ENCODE results near the gene KCNH3.

The KCNH3 gene

GRCh38 chr12:49543221-49543913 lies 4.5 kb downstream of the KCNH3 start:
- in situ Hi-C loops (cut with MboI; ENCODE audit: low sequenced_read_pairs): no loop called here

GRCh38 chr12:49543914-49544815 lies 5.3 kb downstream of the KCNH3 start:
- in situ Hi-C loops (cut with MboI; ENCODE audit: low sequenced_read_pairs): no loop called here

- in situ Hi-C loops (cut with MboI; ENCODE audit: low sequenced_read_pairs): no loop called here
These were observed 7.0 kb downstream of the KCNH3 start for GRCh38 chr12:49545815-49546214.

GRCh38 chr12:49546481-49546880 lies 7.7 kb downstream of the KCNH3 start:
- in situ Hi-C loops (cut with MboI; ENCODE audit: low sequenced_read_pairs): no loop called here

GRCh38 chr12:49547090-49547690 lies 8.4 kb downstream of the KCNH3 start:
- in situ Hi-C loops (cut with MboI; ENCODE audit: low sequenced_read_pairs): no loop called here

- in situ Hi-C loops (cut with MboI; ENCODE audit: low sequenced_read_pairs): no loop called here
These were observed 9.6 kb downstream of the KCNH3 start for GRCh38 chr12:49548481-49548821.

- in situ Hi-C loops (cut with MboI; ENCODE audit: low sequenced_read_pairs): no loop called here
These were observed 10.2 kb downstream of the KCNH3 start for GRCh38 chr12:49548822-49549648.

GRCh38 chr12:49549735-49550692 lies 11.2 kb downstream of the KCNH3 start:
- in situ Hi-C loops (cut with MboI; ENCODE audit: low sequenced_read_pairs): no loop called here

GRCh38 chr12:49550693-49551252 lies 11.9 kb downstream of the KCNH3 start:
- in situ Hi-C loops (cut with MboI; ENCODE audit: low sequenced_read_pairs): no loop called here

- in situ Hi-C loops (cut with MboI; ENCODE audit: low sequenced_read_pairs): no loop called here
These were observed 13.2 kb downstream of the KCNH3 start for GRCh38 chr12:49552014-49552413.

GRCh38 chr12:49552425-49552824 lies 13.6 kb downstream of the KCNH3 start:
- in situ Hi-C loops (cut with MboI; ENCODE audit: low sequenced_read_pairs): no loop called here

- in situ Hi-C loops (cut with MboI; ENCODE audit: low sequenced_read_pairs): no loop called here
These were observed 14.1 kb downstream of the KCNH3 start for GRCh38 chr12:49552899-49553298.

- in situ Hi-C loops (cut with MboI; ENCODE audit: low sequenced_read_pairs): no loop called here
These were observed 14.8 kb downstream of the KCNH3 start for GRCh38 chr12:49553512-49554088.

- in situ Hi-C loops (cut with MboI; ENCODE audit: low sequenced_read_pairs): no loop called here
These were observed 15.4 kb downstream of the KCNH3 start for GRCh38 chr12:49554266-49554665.

GRCh38 chr12:49555631-49556390 lies 17.0 kb downstream of the KCNH3 start:
- in situ Hi-C loops (cut with MboI; ENCODE audit: low sequenced_read_pairs): no loop called here

GRCh38 chr12:49556391-49557186 lies 17.8 kb downstream of the KCNH3 start:
- in situ Hi-C loops (cut with MboI; ENCODE audit: low sequenced_read_pairs): no loop called here

- in situ Hi-C loops (cut with MboI; ENCODE audit: low sequenced_read_pairs): no loop called here
These were observed 18.5 kb downstream of the KCNH3 start for GRCh38 chr12:49557187-49557916.
